ENCODE measurements around the gene MRPL21.

GRCh38 chr11:68911731-68912130, 8.1 kb upstream of the MRPL21 start:
- TF ChIP-seq RFX5 (IDR thresholded peaks at IDR 0.05) (no peak), CTCF (IDR thresholded peaks at IDR 0.05) (no peak), FOSL2 (IDR thresholded peaks at IDR 0.05) (no peak), FOSL2 (CRISPR knock-in tag; IDR thresholded peaks at IDR 0.05) (no peak), CEBPB (IDR thresholded peaks at IDR 0.05) (no peak), ZFP36 (IDR thresholded peaks at IDR 0.05; ENCODE audit: borderline replicate concordance, partially characterized antibody) (no peak), ELK1 (IDR thresholded peaks at IDR 0.05; ENCODE audit: low read depth, low read length) (no peak)

Data from A549 (cell line).